Measurements from ENCODE around the gene ZFHX3.

DNA sequence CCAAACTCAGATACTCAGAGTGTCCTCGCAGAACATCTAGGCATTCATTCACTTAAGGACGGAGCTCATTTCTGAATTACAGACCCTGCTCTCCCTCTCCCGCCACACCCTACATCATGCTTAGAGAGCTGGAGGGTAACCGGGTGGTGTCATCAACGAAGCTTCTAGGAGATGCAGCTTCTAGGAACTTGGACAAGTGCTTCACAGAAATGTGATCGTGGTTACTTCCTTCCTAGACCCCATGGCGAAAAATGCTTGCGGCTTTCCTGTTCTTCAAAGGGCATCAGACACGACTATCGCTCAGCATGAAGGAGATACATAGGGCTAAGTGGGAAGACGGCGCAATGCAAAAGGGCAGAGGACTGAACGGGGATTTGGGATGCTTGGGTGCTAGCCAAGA, 126.8 kb downstream of the ZFHX3 start:
- no peak for TF ChIP-seq CTCF (IDR thresholded peaks at IDR 0.05; ENCODE audit: extremely low read depth in 1 of 2, insufficient read depth in 1 of 2, low read depth in 1 of 2, low read length in 2 of 2)
- TF ChIP-seq POLR2AphosphoS5 (IDR thresholded peaks at IDR 0.05; ENCODE audit: insufficient read depth, low read depth, low read length): no peak
- TF ChIP-seq EZH2 (IDR thresholded peaks at IDR 0.05; ENCODE audit: borderline replicate concordance, low read depth, low read length, severe bottlenecking): no peak
- no peak for TF ChIP-seq POLR2A (IDR thresholded peaks at IDR 0.05; ENCODE audit: low read depth, low read length)
- no peak for TF ChIP-seq MAX (IDR thresholded peaks at IDR 0.05; ENCODE audit: insufficient read depth, insufficient read length)

Data from endothelial cell of umbilical vein (primary cell).